ENCODE results near the gene NPHP4. TPM values are rescaled to one million over a fixed set of nuclear protein-coding genes. Genes with fewer than 3 reads are reported as not detected.

The NPHP4 gene
- total RNA-seq, 4 donors from 2014 or later: 6.7 to 19.9 (median 10.5) TPM

DNA sequence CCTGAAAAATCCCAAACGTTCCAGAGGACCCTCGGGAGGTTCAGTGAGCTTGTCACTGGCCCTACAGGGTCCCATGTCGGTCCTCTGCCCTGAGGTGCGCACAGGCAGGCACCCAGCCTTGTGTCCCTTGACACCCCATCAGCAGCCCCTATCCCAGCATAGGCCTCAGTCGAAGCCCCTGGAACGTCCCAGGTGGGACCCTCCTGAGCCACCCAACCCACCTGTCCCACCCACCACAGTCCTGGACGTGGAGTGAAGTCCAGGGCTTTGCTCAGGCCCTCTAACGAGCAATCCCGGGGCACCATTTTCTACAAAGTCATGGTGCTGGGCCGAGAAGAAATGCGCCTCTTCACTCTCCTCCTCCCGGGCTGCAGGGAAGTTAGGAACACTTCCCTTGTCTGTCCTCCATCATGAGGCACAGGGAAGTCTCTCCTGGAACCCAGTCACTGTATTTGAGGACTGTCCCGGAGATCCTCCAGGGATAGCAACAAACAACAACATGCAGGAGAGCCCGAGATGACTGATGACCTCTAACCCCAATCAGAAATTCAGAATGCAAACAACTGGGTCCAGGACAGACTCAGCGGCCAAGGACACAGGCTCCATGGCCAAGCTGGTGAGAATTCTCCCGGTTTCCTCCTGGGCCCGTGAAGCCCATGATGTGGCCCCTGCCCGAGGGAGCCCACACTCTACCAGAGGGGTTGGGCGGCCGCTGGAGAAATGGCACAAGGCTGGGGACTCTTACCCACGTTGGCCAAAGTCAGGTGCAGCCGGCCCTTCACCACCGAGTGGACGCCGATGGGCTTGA is 105.5 kb downstream of the NPHP4 start:
- DNase-seq: no peak
- WGBS, 2 donors (ENCODE audit: low coverage in 1 of 2): 94% methylated on average over 25 of the region's 25 CpGs; no CpG with 5 or more reads in 1 of the 2 donors
- H3K9me3 ChIP-seq: no peaks in the 10 kb centered on the region
- no peak overlapping the region for H3K4me3 ChIP-seq
- in situ Hi-C loops (cut with MboI; ENCODE audit: low pct_ligation_motif_present in 1 of 4, low pct_unique_long_range_greater_than_20kb in 1 of 4, low sequenced_read_pairs in 3 of 4) (no loop called here), intact Hi-C loops (cut with DNase I; ENCODE audit: low total_unique reads) (no loop called here)
- no peaks in the 10 kb centered on the region for H3K36me3 ChIP-seq
- H3K4me1 ChIP-seq: no peaks in the 10 kb centered on the region
- H3K27me3 ChIP-seq: no peaks in the 10 kb centered on the region
- no peak for TF ChIP-seq POLR2AphosphoS5 (IDR thresholded peaks at IDR 0.05)
- TF ChIP-seq POLR2A (IDR thresholded peaks at IDR 0.05): no peak
- no peak for TF ChIP-seq EP300 (IDR thresholded peaks at IDR 0.05; ENCODE audit: low read depth)
- TF ChIP-seq CTCF (IDR thresholded peaks at IDR 0.05): no peak
- no peak overlapping the region for H3K27ac ChIP-seq

- Histone ChIP-seq H3K36me3 (no peaks in the 10 kb centered on the region), H3K27me3 (no peaks in the 10 kb centered on the region), H3K4me1 (no peaks in the 10 kb centered on the region), H3K9me3 (no peaks in the 10 kb centered on the region), H3K27ac (no peak overlapping the region), H3K4me3 (no peak overlapping the region)
- in situ Hi-C loops (cut with MboI; ENCODE audit: low pct_ligation_motif_present in 1 of 4, low pct_unique_long_range_greater_than_20kb in 1 of 4, low sequenced_read_pairs in 3 of 4) (no loop called here), intact Hi-C loops (cut with DNase I; ENCODE audit: low total_unique reads) (no loop called here)
- WGBS, 2 donors (ENCODE audit: low coverage in 1 of 2): 96% methylated on average over 10 of the region's 10 CpGs; no CpG with 5 or more reads in 1 of the 2 donors
- TF ChIP-seq CTCF (IDR thresholded peaks at IDR 0.05) (no peak), EP300 (IDR thresholded peaks at IDR 0.05; ENCODE audit: low read depth) (no peak), POLR2AphosphoS5 (IDR thresholded peaks at IDR 0.05) (no peak), POLR2A (IDR thresholded peaks at IDR 0.05) (no peak)
- DNase-seq: no peak
Measured at GRCh38 chr1:5886140-5886483, 106.1 kb downstream of the NPHP4 start.

GRCh38 chr1:5885471-5886139 is 106.6 kb downstream of the NPHP4 start:
- no peak for DNase-seq
- Histone ChIP-seq H3K36me3 (no peaks in the 10 kb centered on the region), H3K4me1 (no peaks in the 10 kb centered on the region), H3K9me3 (no peaks in the 10 kb centered on the region), H3K4me3 (no peak overlapping the region), H3K27ac (no peak overlapping the region), H3K27me3 (no peaks in the 10 kb centered on the region)
- in situ Hi-C loops (cut with MboI; ENCODE audit: low pct_ligation_motif_present in 1 of 4, low pct_unique_long_range_greater_than_20kb in 1 of 4, low sequenced_read_pairs in 3 of 4) (no loop called here), intact Hi-C loops (cut with DNase I; ENCODE audit: low total_unique reads) (no loop called here)
- TF ChIP-seq POLR2A (IDR thresholded peaks at IDR 0.05) (no peak), CTCF (IDR thresholded peaks at IDR 0.05) (no peak), EP300 (IDR thresholded peaks at IDR 0.05; ENCODE audit: low read depth) (no peak), POLR2AphosphoS5 (IDR thresholded peaks at IDR 0.05) (no peak)
- 90 to 100% methylated on average over 2 to 18 of the region's 18 CpGs for WGBS, 2 donors (ENCODE audit: low coverage in 1 of 2)

DNA sequence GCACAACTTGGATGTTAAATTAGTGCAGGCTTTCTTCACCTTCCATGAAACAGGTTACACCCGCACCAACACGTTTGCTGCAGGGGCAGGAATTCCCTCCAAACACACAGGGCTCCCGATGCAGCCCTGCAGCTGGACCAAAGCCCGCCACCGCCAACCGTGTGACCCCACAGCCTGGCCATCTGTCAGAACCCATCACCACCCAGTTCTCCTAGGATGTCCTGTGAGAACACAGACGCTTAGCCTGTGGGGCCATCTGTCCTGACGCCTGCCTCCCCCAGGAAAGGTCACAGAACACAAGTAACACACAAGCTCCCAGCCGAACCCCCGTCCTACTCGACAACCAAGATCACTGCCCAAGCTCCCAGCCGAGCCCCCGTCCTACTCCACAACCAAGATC is 108.1 kb downstream of the NPHP4 start:
- in situ Hi-C loops (cut with MboI; ENCODE audit: low pct_ligation_motif_present in 1 of 4, low pct_unique_long_range_greater_than_20kb in 1 of 4, low sequenced_read_pairs in 3 of 4): no loop called here
- TF ChIP-seq EP300 (IDR thresholded peaks at IDR 0.05; ENCODE audit: low read depth): no peak
- no peak for TF ChIP-seq POLR2A (IDR thresholded peaks at IDR 0.05)
- no peak for TF ChIP-seq POLR2AphosphoS5 (IDR thresholded peaks at IDR 0.05)
- TF ChIP-seq CTCF (IDR thresholded peaks at IDR 0.05): no peak

More for the DNA sequence above, 108.1 kb downstream of the NPHP4 start:
- 95% methylated on average over 13 of the region's 13 CpGs; no CpG with 5 or more reads in 1 of the 2 donors for WGBS, 2 donors (ENCODE audit: low coverage in 1 of 2)
- no peak overlapping the region for H3K27ac ChIP-seq
- peaks cover 0 to 4% (median 1%) of the 10 kb centered on the region in 4 donors for H3K36me3 ChIP-seq
- H3K4me3 ChIP-seq: no peak overlapping the region
- no peak for DNase-seq
- no peaks in the 10 kb centered on the region for H3K27me3 ChIP-seq
- no peaks in the 10 kb centered on the region for H3K9me3 ChIP-seq
- no peaks in the 10 kb centered on the region for H3K4me1 ChIP-seq
- intact Hi-C loops (cut with DNase I; ENCODE audit: low total_unique reads): no loop called here

Data from transverse colon (tissue), 4 donors.